GM19463 (cell line): Measurements from ENCODE around the gene NTSR1.

ENCODE experiments used
- ATAC-seq: cut with Tn5 transposase; IDR thresholded peaks from one replicate; pipeline ENCODE4 v1.9.1; 2021; ENCODE audit warnings: mild to moderate bottlenecking, moderate library complexity; ENCODE audit not compliant: unreplicated experiment

Gene NTSR1

GRCh38 chr20:62708591-62709536 lies at the start of gene NTSR1:
TSS of gene NTSR1 (plus strand) at chr20:62708836. CDS start at chr20:62709208, 372 bp downstream.
- no peak for ATAC-seq

- no peak for ATAC-seq
Measured at GRCh38 chr20:62659488-62660239, 49.0 kb upstream of the NTSR1 start.

GRCh38 chr20:62660240-62660615 lies 48.4 kb upstream of the NTSR1 start:
- ATAC-seq: no peak

- no peak for ATAC-seq
Measured at GRCh38 chr20:62660768-62661167, 47.9 kb upstream of the NTSR1 start.

GRCh38 chr20:62661647-62662046 lies 47.0 kb upstream of the NTSR1 start:
- ATAC-seq: no peak

- ATAC-seq: no peak
Measured at GRCh38 chr20:62662422-62662821, 46.2 kb upstream of the NTSR1 start.

- ATAC-seq: no peak
Measured at GRCh38 chr20:62663145-62664018, 45.3 kb upstream of the NTSR1 start.

GRCh38 chr20:62664019-62664971 lies 44.3 kb upstream of the NTSR1 start:
- ATAC-seq: no peak

GRCh38 chr20:62665153-62665754 lies 43.4 kb upstream of the NTSR1 start:
- no peak for ATAC-seq

GRCh38 chr20:62665826-62666735 lies 42.6 kb upstream of the NTSR1 start:
- no peak for ATAC-seq

GRCh38 chr20:62666736-62667529 lies 41.7 kb upstream of the NTSR1 start:
- ATAC-seq: no peak

GRCh38 chr20:62667530-62668440 lies 40.9 kb upstream of the NTSR1 start:
- no peak for ATAC-seq

- no peak for ATAC-seq
Measured at GRCh38 chr20:62668441-62669027, 40.1 kb upstream of the NTSR1 start.

- no peak for ATAC-seq
Measured at GRCh38 chr20:62669249-62669648, 39.4 kb upstream of the NTSR1 start.

GRCh38 chr20:62670156-62670555 lies 38.5 kb upstream of the NTSR1 start:
- no peak for ATAC-seq

- ATAC-seq: no peak
Measured at GRCh38 chr20:62670998-62671397, 37.6 kb upstream of the NTSR1 start.
